ENCODE data around the gene DCAF10.
A peak's percentile ranks its signal among the peaks of the same experiment; 100 is the strongest.
"Not testable (repeated sequence)": the region's sequence is repeated elsewhere in the genome, so short reads cannot be mapped to it uniquely, and the experiment has no call there.

DCAF10 gene, protein sequence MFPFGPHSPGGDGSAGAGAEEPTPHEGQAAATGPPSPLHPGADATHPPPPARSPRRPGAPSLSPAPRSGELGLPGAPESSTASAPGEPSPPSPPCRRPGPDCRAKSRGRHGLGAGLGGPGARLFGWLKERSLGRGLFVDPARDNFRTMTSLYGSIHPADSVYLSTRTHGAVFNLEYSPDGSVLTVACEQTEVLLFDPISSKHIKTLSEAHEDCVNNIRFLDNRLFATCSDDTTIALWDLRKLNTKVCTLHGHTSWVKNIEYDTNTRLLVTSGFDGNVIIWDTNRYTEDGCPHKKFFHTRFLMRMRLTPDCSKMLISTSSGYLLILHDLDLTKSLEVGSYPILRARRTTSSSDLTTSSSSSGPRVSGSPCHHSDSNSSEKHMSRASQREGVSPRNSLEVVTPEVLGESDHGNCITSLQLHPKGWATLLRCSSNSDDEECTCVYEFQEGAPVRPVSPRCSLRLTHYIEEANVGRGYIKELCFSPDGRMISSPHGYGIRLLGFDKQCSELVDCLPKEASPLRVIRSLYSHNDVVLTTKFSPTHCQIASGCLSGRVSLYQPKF

DNA sequence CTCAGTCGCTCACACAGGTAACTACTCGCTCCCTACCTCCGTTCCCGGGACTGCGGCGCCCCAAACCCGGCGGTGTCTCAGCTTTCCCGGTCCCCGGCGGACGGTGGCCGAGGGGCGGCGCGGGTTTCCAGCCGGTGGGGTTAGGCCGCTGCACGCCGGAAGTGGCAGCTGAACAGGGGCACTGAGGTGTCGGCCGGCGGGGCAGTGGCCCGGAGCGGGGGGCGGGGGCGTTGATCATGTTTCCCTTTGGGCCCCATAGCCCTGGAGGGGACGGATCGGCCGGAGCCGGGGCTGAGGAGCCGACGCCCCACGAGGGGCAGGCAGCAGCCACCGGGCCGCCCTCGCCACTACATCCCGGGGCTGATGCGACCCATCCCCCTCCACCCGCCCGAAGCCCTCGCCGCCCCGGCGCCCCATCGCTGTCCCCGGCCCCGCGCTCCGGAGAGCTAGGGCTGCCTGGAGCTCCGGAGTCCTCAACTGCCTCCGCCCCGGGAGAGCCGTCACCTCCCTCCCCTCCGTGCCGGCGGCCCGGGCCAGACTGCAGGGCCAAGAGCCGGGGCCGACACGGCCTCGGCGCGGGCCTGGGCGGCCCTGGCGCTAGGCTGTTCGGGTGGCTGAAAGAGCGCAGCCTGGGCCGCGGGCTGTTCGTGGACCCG, at the start of gene DCAF10:
Gene DCAF10 (plus strand): TSS at position 167 of the 656 bp plus-strand sequence. CDS start 70 bp downstream, at position 237.
- DNase-seq (ENCODE audit: low spot score): peak; percentile 87

DNA sequence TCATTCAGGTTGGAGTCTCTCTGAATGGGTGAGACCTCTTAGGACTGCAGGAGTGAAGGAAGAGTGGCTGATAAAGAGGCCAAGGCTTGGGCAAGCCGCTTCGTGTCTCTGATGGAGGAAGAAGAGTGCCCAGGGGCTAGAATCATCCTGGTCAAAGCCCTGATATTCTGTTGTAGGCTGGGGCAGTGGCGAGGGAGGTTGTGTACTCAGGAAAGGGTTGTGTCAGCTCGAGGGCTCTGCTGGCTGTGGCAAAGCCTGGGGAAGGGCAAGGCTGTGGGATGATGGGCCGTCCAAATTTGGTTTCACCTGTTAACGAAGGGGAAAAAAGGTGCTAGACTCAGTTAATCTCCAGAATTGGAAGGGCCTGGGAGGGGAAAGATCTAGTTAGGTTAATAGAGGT, 49.4 kb upstream of the DCAF10 start:
- no peak for DNase-seq (ENCODE audit: low spot score)

- not testable (repeated sequence) for DNase-seq (ENCODE audit: low spot score)
Observed at GRCh38 chr9:37751704-37752103, 48.9 kb upstream of the DCAF10 start.

GRCh38 chr9:37752112-37752511, 48.5 kb upstream of the DCAF10 start:
- not testable (repeated sequence) for DNase-seq (ENCODE audit: low spot score)

DNA sequence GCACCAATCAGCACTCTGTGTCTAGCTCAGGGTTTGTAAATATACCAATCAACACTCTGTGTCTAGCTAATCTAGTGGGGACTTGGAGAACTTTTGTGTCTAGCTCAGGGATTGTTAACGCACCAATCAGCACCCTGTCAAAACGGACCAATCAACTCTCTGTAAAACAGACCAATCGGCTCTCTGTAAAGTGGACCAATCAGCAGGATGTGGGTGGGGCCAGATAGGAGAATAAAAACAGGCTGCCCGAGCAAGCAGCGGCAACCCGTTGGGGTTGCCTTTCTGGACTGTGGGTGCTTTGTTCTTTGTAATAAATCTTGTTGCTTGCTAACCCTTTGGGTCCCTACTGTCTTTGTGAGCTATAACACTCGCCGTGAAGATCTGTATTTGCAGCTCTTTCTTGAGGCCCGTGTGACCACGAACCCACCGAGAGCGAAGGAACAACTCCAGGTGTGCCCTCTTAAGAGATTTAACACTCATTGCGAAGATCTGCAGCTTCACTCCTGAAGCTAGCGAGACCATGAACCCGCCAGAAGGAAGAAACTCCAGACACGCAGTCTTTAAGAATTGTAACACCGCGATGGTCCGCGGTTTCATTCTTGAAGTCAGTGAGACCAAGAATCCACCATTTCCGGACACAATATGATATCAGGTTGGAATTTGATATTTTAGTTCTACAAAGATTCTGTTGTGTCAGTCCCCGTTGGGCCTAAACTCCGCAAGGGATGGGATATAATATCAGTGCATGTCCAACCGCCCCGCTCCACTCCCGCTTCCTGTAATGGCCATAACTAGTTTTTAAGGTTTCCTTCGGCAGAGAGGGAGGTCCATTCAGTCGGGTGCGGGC, 47.7 kb upstream of the DCAF10 start:
- DNase-seq (ENCODE audit: low spot score): no peak

DNA sequence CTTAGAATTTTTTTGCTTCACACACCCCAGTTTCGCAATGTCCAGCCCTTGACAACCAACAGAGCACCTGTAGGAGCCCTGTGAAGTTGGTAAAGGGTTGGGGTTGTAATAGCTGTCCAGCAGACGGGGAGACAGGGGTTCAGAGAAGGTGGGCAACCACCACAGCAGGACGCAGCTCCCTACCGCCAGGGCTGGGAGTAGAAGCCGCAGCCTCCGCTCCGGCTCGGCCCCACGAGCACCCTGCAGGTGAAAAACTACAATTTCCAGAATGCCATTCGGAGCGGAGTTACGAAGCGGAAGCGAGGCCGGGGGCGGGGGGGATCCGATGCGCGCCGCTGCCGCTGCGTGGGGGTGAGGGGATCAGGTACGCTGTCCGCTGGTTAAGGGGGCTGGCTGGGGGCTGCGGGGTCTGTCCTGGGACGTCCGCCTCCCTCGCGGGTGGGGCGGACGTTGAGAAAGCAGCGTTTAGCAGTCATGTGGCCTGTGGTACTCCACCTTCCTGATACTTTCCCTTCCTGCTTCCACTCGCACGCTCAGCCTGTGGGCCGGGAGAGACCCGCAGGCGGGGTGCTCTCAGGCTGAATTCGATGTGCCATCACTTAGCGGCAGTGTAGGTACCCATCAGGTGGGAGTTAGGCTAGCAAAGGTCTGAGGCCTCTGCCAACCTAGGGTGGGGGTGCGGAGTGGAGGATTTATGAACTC, 47.0 kb upstream of the DCAF10 start, which contains the start of gene TRMT10B:
Gene TRMT10B (plus strand): TSS at position 317 of the 702 bp plus-strand sequence. CDS start 8,127 bp downstream, outside the sequence.
- DNase-seq (ENCODE audit: low spot score): peak; percentile 81

- peak; percentile 22 for DNase-seq (ENCODE audit: low spot score)
Observed at GRCh38 chr9:37758747-37759146, 41.9 kb upstream of the DCAF10 start.

- peak; percentile 63 for DNase-seq (ENCODE audit: low spot score)
Observed at GRCh38 chr9:37760416-37761161, 40.0 kb upstream of the DCAF10 start.

GRCh38 chr9:37761511-37761910, 39.1 kb upstream of the DCAF10 start:
- DNase-seq (ENCODE audit: low spot score): no peak

- not testable (repeated sequence) for DNase-seq (ENCODE audit: low spot score)
Observed at GRCh38 chr9:37765263-37765662, 35.3 kb upstream of the DCAF10 start.

DNA sequence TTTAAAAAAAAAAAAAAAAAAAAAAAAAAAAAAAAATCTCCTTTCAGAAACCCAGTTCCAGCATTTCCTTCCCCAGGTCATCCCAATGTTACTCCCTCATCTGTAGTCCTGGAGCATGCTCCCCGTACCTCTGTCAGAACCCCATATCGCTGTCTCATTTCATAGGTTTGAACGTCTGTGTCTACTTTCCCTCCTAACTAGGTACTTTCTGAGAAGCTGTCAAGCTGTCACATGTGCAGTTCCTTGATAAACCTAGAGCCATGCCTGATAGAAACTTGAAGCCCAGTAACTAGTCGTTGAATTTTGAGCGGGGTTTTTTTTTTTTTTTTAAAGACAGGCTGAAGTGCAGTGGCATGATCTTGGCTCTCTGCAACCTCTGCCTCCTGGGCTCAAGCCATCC, 31.3 kb upstream of the DCAF10 start:
- DNase-seq (ENCODE audit: low spot score): no peak

GRCh38 chr9:37769995-37770394, 30.6 kb upstream of the DCAF10 start:
- DNase-seq (ENCODE audit: low spot score): no peak

DNA sequence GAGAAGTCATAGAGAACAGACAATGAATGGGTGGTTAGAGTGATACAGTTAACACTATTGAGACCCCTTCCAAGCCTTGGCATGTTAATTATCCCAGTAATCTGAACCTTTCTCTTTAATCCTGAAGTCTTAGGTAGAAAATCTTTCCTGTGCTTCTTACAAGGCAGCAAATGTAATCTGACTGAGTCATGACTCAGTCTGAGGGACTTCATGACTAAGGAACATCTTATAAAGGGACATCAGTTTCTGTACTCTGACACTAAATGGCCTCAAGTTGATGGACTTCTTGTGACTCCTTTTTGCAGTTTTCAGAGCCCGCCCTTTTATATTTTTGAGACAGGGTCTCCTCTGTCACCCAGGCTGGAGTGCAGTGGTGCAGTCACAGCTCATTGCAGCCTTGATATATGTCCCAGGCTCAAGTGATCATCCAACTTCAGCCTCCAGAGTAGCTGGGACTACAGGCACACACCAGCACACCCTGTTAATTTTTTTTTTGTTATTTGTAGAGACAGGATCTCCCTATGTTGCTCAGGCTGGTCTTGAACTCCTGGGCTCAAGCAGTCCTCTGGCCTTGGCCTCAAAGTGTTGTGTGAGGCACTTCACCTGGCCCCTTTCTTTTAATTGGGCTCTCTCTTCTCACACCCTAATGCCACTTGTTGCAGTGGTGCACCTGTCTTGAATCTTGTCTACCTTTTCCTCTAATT, 25.2 kb upstream of the DCAF10 start:
- DNase-seq (ENCODE audit: low spot score): peak; percentile 43

DNA sequence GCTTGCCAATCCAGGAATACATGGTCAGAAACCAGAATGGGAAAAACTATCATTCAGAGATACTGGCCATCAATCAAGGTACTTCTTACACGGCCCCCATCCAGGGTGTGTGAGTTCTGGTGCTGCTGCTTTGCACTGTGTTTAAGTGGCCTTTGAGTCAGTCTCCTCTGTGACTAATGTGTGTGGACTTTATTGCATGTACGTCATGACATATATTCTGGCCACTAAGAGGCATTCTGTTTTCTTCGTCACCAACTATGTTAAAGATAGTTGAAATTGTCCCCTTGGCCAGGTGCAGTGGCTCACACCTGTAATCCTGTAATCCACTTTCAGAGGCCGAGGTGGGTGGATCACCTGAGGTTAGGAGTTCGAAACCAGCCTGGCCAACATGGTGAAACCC, 24.3 kb upstream of the DCAF10 start:
- peak; percentile 84 for DNase-seq (ENCODE audit: low spot score)

- DNase-seq (ENCODE audit: low spot score): no peak
Observed at GRCh38 chr9:37778534-37778933, 22.1 kb upstream of the DCAF10 start.

DNA sequence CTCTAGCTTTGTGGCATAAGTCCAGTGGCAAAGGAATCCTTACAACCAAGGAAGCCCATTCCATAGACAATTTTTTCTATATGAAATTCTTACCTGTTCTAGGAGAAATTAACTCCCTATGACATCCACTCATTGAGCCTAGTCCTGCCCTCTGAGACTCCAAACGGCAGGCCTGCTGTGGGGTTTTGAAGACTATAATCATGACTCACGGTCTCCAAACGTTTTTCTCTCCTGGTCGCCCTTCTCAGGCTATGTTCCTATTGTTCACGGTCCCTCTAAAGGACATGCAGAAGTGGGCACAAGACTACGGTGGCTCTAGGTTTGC, 16.3 kb upstream of the DCAF10 start:
- peak; percentile 55 for DNase-seq (ENCODE audit: low spot score)

DNA sequence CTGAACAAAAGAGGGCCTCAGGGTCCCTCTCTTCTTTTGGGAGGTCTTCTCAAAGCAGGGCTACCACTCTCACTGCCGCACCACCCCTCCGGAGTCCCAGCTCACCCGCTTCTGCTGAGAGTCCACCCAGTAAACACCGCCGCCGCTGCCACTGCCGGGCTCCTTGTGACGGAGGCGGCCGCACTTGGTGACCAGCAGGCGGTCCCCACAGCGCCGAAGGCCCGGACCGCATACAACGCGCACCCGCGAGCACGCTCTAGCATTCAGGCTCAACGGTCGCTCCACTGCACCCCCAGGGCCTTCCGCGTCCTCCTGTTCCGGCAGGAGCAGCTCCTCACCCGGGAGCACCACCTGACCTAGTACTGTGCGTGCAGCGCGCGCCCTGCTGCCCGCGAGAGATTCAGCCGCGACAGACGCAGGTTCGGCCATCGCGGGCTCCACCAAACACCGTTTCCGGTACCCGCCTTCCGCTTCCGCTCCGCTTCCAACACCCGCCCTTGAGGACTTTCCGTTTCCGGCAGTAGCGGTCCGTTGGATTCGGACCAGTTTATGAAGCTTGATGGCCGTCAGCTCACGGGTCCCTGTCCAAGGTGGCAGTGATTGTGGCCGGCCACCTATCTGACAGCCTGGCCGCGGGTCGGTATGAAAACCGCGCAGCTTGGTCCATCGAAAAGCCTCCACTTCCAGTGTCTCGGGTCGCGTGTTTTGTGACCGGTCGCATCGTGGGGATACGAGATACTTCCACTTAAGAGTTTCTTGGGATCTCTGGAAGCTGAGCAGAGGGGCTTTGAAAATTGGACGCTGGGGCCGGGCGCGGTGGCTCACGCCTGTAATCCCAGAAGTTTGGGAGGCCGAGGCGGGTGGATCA, 15.7 kb upstream of the DCAF10 start, which contains the start of gene EXOSC3:
Gene EXOSC3 (minus strand): TSS at position 449 of the 868 bp plus-strand sequence. CDS start 20 bp downstream, at position 429.
- DNase-seq (ENCODE audit: low spot score): peak; percentile 94

GRCh38 chr9:37787059-37787458, 13.5 kb upstream of the DCAF10 start:
- no peak for DNase-seq (ENCODE audit: low spot score)

GRCh38 chr9:37788332-37788731, 12.3 kb upstream of the DCAF10 start:
- DNase-seq (ENCODE audit: low spot score): no peak
